SK-N-MC (cell line): Measurements from ENCODE around the gene NRBF2.

Experiments
- EZH2 ChIP-seq: fragments of 200-600 bp; sonication (generic); IDR thresholded peaks from one replicate; pipeline ENCODE4 v1.6.1; 2017; ENCODE audit warnings: antibody characterized with exemption
- POLR2AphosphoS5 ChIP-seq: IDR thresholded peaks from 2 replicates; pipeline ENCODE4 v1.6.1; 2012; ENCODE audit warnings: mild to moderate bottlenecking, low read depth, low read length, borderline replicate concordance

DNA sequence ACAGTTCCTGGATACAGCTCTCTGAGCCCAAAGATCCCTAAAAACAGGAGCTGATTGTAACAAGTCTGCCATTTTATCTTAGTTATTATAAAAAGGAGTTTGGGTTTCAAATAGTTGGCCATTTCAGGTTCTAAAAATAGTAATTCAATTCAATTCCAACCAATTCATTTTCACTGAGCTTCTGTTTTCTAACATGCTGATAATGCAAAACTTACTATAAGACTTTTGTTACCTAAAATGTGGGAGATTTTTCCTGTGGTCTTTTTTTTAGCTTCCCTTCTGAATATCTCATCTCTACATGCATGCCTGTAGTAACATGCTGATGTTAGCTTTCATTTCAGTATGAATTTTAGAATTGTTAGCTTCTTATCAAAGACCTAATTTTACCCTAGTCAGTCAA, 13.4 kb downstream of the NRBF2 start:
- no peak for TF ChIP-seq POLR2AphosphoS5
- TF ChIP-seq EZH2, result no peak
